ENCODE results near the gene IGFBP6.
"Not testable (repeated sequence)": the region's sequence is repeated elsewhere in the genome, so short reads cannot be mapped to it uniquely, and the experiment has no call there.

Gene IGFBP6

DNA sequence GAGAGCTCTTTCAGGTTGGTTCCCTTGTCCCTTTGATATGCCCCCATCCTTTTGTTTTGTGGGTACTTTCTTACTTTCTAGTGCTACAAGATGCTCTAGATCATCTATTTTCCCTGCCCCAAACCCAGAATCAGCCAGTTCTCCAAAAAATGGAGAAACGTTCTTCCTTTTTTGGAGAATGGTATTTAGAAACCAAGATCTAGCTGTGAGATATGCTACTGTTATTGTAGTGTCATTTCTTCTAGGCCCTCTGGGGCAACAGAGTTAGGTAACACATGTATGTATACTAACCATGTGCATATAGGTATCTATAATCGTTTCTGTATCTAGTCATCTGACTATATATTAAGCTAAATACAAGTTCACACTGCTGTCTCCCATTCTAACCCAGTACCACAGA, 6.9 kb upstream of the IGFBP6 start:
- no peak overlapping the region for H3K27ac ChIP-seq
- TF ChIP-seq ZFX (IDR thresholded peaks at IDR 0.05; ENCODE audit: borderline replicate concordance), result no peak
- TF ChIP-seq, protein P1, sequence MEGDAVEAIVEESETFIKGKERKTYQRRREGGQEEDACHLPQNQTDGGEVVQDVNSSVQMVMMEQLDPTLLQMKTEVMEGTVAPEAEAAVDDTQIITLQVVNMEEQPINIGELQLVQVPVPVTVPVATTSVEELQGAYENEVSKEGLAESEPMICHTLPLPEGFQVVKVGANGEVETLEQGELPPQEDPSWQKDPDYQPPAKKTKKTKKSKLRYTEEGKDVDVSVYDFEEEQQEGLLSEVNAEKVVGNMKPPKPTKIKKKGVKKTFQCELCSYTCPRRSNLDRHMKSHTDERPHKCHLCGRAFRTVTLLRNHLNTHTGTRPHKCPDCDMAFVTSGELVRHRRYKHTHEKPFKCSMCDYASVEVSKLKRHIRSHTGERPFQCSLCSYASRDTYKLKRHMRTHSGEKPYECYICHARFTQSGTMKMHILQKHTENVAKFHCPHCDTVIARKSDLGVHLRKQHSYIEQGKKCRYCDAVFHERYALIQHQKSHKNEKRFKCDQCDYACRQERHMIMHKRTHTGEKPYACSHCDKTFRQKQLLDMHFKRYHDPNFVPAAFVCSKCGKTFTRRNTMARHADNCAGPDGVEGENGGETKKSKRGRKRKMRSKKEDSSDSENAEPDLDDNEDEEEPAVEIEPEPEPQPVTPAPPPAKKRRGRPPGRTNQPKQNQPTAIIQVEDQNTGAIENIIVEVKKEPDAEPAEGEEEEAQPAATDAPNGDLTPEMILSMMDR (IDR thresholded peaks at IDR 0.05), result no peak

DNA sequence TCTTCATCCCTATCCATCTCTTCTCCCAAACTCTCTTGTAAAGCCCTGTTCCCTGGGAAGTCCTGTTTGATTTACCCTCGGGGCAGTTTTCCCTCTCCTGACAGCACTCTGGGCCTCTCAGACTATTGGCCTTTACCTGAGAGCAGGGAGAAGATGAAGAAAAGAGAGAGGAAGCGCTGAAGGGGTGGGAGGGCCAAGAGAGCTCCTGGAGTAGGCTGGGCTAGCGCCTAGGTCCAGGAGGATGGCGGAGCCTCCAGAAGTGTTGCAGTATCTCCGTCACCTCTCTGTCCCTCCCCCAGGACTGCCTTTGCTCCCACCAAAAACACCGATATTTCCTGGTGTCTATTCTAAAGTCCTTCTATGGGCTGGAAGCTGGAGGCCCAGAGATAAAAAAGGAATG, 5.7 kb upstream of the IGFBP6 start:
- TF ChIP-seq, protein P1 (IDR thresholded peaks at IDR 0.05), result no peak
- no peak for TF ChIP-seq ZFX (IDR thresholded peaks at IDR 0.05; ENCODE audit: borderline replicate concordance)

DNA sequence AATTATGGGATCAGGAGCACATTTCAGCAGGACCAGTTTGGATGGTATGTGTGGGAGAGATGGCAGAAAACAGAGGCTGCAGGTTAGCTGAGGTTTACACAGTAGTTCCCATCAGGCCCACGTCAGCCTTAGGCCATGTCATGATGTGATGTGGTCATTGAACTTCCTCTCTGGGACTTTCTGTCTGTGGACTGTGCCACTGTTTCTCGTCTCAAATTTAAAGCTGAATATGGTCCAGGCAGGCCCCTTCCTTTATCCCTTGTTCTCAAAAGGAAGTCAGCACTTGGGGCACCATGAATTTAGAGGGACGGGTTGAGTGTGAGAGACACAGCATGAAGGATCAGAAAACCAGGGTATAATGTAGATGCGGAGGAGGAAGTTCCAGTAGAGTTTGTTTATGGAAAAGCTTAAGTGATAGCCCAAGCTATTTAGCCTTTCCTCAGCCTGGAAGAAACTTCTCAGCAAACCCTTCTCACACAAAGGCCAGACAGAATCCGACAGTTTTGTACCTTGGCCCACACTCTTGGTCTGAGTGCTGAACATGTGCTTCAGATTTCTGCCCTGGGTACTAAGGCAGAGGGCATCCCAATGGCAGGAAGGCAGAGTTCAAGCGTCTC, 3.6 kb upstream of the IGFBP6 start:
- no peak overlapping the region for H3K27ac ChIP-seq
- no peak for TF ChIP-seq ZFX (IDR thresholded peaks at IDR 0.05; ENCODE audit: borderline replicate concordance)
- TF ChIP-seq, protein P1 (IDR thresholded peaks at IDR 0.05), result no peak

More for the DNA sequence above, 5.7 kb upstream of the IGFBP6 start:
- H3K27ac ChIP-seq, result no peak overlapping the region

DNA sequence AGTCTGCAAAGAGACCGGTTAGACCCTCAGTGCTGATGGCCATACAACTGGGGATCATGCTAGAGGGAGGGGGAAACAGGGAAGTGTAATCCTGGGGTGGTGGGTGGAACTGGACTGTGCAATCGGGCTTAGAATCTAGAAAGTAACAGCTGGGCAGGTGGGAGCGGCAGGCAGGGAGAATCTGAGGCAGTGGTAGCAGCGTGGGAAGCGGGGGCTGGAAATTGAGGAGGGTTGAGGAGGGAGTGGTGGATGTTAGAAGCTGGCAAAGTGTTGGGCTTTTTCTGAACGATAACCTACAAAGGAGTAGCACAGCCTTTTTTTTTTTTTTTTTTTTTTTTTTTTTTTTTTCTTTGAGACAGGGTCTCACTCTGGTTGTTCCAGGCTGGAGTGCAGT, 3.1 kb upstream of the IGFBP6 start:
- H3K27ac ChIP-seq, result no peak overlapping the region
- TF ChIP-seq, protein P1 (IDR thresholded peaks at IDR 0.05), result no peak
- no peak for TF ChIP-seq ZFX (IDR thresholded peaks at IDR 0.05; ENCODE audit: borderline replicate concordance)

DNA sequence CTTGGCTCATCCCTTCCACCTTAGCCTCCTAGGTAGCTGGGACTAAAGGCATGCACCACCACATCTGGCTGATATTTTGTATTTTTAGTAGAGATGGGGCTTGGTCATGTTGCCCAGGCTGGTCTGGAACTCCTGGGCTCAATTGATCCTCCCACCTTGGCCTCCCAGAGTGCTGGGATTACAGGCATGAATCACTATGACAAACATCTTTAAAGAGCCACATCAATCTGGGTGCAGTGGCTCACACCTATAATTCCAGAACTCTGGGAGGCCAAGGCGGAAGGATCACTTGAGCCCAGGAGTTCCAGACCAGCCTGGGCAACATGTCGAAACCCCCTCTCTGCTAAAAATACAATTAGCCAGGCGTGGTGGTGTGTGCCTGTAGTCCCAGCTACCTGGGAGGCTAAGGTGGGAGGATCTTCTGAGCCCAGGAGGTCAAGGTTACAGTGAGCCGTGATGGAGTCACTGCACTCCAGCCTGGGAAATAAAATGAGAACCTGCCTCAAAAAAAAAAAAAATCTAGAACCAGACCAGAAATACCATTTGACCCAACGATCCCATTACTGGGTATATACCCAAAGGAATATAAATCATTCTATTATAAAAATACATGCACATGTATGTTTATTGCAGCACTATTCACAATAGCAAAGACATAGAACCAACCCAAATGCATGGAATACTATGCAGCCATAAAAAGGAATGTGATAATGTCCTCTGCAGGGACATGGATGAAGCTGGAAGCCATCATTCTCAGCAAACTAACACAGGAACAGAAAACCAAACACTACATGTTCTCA, 2.5 kb upstream of the IGFBP6 start:
- H3K27ac ChIP-seq, result not testable (repeated sequence)

DNA sequence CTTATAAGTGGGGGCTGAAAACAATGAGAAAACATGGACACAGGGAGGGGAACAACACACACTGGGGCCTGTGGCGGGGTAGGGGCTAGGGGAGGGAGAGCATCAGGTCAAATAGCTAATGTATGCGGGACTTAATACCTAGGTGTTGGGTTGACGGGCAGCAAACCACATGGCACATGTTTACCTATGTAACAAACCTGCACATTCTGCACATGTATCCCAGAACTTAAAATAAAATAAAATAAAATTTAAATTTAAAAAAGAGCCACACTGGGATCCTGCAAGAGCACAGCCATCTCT, 1.9 kb upstream of the IGFBP6 start:
- H3K27ac ChIP-seq, result not testable (repeated sequence)

DNA sequence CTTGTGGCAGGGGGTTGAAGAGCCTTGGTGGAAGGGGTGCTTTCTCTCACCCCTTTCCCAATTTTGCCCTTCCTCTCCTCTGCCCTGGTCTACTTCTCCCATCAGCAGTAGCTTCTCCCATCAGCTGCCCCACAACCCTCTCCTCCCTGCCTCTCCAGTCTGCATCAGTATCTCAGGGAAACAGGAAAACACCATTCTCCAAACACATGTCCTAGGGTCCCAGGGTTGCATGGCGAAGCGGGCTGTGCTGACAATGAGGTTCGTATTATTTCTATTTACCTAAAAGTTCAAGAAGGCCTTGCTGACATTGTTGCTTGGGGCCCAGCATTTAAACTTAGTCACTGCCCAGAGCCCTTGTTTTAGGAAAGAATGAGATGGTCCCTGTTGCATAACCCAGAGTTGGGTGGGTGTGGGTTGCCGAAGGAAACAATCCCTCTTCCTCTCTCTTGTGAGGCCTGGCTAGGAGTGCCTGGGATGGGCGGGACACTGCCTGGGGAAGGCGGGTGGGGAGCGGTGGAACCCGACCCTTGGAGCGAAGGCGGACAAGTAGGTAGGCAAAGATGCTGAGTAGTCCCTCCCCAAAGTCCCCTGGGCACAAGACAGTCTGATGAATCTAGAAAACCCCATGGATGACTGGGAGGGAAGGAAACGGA, 1.3 kb upstream of the IGFBP6 start:
- TF ChIP-seq, protein P1 (IDR thresholded peaks at IDR 0.05), result no peak
- no peak for TF ChIP-seq ZFX (IDR thresholded peaks at IDR 0.05; ENCODE audit: borderline replicate concordance)
- H3K27ac ChIP-seq, result no peak overlapping the region

DNA sequence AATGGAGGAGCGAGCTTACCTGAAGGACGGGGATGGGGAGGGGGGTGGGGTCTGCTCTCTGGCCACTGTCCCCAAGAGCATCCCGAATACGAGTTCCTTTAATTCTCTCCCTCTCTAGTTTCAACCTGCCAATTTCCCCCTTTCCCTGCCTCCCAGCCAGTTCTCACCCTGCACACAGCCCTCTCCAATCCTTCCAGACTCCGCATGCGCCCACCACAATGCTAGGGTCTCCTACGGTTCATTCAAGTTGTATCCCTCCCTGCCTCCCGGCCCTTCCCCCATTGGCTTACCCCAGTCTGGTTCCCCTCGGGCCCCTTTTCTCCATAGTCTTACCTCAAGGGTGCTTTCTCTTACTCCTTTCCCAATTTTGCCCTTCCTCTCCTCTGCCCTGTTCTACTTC, 708 bp upstream of the IGFBP6 start:
- no peak overlapping the region for H3K27ac ChIP-seq
- TF ChIP-seq ZFX (IDR thresholded peaks at IDR 0.05; ENCODE audit: borderline replicate concordance), result no peak
- TF ChIP-seq, protein P1 (IDR thresholded peaks at IDR 0.05), result no peak

Measured in 22Rv1 (cell line).